ENCODE data around the gene PALD1. TPM values are rescaled to one million over a fixed set of nuclear protein-coding genes. Genes with fewer than 3 reads are reported as not detected.

PALD1 gene
- total and polyA plus RNA-seq, 2 experiments from 2014 or later, result 11.9 to 58.2 TPM

DNA sequence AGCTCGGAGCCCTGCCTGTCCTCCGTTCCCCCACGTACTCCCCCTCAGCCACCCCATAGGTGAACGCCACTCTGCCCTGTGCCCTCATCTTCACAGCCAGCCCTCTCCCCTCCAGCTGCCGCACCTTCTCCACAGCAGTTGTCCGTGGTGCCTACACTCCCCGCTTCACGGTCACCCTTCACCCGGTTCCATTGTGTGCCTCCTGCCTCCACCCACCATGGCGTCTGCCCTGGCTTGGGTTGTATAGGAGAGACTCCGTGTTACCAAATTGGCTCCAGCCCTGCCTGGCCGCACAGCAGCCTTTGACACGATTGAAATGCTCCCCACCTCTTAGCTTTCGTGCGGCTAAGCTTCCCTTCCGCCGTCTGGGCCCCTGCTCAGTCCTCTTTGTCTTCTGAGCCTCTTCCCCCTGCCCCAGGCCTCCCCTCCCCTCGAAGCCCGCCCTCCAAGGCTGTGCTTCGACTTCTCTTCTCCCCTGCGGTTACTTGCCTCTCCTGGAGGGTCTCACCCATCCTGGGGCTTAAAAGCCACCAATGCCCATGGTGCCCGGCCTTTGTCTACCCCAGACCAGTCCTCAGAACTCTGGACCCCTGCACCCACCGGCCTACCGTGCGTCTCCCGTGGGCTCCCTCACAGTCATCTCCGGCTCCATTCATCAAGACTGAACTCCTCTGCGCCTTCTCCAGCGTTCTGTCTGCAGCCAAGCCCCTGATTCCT is 18.6 kb upstream of the PALD1 start (continued):
- TF ChIP-seq, protein P1, sequence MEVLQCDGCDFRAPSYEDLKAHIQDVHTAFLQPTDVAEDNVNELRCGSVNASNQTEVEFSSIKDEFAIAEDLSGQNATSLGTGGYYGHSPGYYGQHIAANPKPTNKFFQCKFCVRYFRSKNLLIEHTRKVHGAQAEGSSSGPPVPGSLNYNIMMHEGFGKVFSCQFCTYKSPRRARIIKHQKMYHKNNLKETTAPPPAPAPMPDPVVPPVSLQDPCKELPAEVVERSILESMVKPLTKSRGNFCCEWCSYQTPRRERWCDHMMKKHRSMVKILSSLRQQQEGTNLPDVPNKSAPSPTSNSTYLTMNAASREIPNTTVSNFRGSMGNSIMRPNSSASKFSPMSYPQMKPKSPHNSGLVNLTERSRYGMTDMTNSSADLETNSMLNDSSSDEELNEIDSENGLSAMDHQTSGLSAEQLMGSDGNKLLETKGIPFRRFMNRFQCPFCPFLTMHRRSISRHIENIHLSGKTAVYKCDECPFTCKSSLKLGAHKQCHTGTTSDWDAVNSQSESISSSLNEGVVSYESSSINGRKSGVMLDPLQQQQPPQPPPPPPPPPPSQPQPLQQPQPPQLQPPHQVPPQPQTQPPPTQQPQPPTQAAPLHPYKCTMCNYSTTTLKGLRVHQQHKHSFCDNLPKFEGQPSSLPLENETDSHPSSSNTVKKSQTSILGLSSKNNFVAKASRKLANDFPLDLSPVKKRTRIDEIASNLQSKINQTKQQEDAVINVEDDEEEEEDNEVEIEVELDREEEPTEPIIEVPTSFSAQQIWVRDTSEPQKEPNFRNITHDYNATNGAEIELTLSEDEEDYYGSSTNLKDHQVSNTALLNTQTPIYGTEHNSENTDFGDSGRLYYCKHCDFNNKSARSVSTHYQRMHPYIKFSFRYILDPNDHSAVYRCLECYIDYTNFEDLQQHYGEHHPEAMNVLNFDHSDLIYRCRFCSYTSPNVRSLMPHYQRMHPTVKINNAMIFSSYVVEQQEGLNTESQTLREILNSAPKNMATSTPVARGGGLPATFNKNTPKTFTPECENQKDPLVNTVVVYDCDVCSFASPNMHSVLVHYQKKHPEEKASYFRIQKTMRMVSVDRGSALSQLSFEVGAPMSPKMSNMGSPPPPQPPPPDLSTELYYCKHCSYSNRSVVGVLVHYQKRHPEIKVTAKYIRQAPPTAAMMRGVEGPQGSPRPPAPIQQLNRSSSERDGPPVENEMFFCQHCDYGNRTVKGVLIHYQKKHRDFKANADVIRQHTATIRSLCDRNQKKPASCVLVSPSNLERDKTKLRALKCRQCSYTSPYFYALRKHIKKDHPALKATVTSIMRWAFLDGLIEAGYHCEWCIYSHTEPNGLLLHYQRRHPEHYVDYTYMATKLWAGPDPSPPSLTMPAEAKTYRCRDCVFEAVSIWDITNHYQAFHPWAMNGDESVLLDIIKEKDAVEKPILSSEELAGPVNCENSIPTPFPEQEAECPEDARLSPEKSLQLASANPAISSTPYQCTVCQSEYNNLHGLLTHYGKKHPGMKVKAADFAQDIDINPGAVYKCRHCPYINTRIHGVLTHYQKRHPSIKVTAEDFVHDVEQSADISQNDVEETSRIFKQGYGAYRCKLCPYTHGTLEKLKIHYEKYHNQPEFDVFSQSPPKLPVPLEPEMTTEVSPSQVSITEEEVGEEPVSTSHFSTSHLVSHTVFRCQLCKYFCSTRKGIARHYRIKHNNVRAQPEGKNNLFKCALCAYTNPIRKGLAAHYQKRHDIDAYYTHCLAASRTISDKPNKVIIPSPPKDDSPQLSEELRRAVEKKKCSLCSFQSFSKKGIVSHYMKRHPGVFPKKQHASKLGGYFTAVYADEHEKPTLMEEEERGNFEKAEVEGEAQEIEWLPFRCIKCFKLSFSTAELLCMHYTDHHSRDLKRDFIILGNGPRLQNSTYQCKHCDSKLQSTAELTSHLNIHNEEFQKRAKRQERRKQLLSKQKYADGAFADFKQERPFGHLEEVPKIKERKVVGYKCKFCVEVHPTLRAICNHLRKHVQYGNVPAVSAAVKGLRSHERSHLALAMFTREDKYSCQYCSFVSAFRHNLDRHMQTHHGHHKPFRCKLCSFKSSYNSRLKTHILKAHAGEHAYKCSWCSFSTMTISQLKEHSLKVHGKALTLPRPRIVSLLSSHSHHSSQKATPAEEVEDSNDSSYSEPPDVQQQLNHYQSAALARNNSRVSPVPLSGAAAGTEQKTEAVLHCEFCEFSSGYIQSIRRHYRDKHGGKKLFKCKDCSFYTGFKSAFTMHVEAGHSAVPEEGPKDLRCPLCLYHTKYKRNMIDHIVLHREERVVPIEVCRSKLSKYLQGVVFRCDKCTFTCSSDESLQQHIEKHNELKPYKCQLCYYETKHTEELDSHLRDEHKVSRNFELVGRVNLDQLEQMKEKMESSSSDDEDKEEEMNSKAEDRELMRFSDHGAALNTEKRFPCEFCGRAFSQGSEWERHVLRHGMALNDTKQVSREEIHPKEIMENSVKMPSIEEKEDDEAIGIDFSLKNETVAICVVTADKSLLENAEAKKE (CRISPR knock-in tag; IDR thresholded peaks at IDR 0.05), result no peak
- TF ChIP-seq JUNB (IDR thresholded peaks at IDR 0.05; ENCODE audit: unreplicated experiment) (no peak), EZH2 (IDR thresholded peaks at IDR 0.05; ENCODE audit: low read depth, unreplicated experiment) (no peak), EZH2phosphoT487 (IDR thresholded peaks at IDR 0.05; ENCODE audit: unreplicated experiment) (no peak), NANOG (IDR thresholded peaks at IDR 0.05; ENCODE audit: borderline replicate concordance) (no peak), CREB1 (CRISPR knock-in tag; IDR thresholded peaks at IDR 0.05; ENCODE audit: low read depth) (no peak), POLR2AphosphoS5 (IDR thresholded peaks at IDR 0.05; ENCODE audit: low read depth) (no peak)
- TF ChIP-seq, protein P2, sequence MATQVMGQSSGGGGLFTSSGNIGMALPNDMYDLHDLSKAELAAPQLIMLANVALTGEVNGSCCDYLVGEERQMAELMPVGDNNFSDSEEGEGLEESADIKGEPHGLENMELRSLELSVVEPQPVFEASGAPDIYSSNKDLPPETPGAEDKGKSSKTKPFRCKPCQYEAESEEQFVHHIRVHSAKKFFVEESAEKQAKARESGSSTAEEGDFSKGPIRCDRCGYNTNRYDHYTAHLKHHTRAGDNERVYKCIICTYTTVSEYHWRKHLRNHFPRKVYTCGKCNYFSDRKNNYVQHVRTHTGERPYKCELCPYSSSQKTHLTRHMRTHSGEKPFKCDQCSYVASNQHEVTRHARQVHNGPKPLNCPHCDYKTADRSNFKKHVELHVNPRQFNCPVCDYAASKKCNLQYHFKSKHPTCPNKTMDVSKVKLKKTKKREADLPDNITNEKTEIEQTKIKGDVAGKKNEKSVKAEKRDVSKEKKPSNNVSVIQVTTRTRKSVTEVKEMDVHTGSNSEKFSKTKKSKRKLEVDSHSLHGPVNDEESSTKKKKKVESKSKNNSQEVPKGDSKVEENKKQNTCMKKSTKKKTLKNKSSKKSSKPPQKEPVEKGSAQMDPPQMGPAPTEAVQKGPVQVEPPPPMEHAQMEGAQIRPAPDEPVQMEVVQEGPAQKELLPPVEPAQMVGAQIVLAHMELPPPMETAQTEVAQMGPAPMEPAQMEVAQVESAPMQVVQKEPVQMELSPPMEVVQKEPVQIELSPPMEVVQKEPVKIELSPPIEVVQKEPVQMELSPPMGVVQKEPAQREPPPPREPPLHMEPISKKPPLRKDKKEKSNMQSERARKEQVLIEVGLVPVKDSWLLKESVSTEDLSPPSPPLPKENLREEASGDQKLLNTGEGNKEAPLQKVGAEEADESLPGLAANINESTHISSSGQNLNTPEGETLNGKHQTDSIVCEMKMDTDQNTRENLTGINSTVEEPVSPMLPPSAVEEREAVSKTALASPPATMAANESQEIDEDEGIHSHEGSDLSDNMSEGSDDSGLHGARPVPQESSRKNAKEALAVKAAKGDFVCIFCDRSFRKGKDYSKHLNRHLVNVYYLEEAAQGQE (IDR thresholded peaks at IDR 0.05; ENCODE audit: unreplicated experiment), result no peak
- TF ChIP-seq, protein P3, sequence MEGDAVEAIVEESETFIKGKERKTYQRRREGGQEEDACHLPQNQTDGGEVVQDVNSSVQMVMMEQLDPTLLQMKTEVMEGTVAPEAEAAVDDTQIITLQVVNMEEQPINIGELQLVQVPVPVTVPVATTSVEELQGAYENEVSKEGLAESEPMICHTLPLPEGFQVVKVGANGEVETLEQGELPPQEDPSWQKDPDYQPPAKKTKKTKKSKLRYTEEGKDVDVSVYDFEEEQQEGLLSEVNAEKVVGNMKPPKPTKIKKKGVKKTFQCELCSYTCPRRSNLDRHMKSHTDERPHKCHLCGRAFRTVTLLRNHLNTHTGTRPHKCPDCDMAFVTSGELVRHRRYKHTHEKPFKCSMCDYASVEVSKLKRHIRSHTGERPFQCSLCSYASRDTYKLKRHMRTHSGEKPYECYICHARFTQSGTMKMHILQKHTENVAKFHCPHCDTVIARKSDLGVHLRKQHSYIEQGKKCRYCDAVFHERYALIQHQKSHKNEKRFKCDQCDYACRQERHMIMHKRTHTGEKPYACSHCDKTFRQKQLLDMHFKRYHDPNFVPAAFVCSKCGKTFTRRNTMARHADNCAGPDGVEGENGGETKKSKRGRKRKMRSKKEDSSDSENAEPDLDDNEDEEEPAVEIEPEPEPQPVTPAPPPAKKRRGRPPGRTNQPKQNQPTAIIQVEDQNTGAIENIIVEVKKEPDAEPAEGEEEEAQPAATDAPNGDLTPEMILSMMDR (conservative IDR thresholded peaks at IDR 0.05; ENCODE audit: low read depth in 2 of 2), result no peak
- TF ChIP-seq, protein P4, sequence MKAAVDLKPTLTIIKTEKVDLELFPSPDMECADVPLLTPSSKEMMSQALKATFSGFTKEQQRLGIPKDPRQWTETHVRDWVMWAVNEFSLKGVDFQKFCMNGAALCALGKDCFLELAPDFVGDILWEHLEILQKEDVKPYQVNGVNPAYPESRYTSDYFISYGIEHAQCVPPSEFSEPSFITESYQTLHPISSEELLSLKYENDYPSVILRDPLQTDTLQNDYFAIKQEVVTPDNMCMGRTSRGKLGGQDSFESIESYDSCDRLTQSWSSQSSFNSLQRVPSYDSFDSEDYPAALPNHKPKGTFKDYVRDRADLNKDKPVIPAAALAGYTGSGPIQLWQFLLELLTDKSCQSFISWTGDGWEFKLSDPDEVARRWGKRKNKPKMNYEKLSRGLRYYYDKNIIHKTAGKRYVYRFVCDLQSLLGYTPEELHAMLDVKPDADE (IDR thresholded peaks at IDR 0.05), result no peak
